ENCODE measurements around the gene SLIT3. TPM values are rescaled to one million over a fixed set of nuclear protein-coding genes. Genes with fewer than 3 reads are reported as not detected.

The SLIT3 gene
- total and polyA plus RNA-seq, 2 donors from 2014 or later = 14.5 to 54.1 TPM

- intact Hi-C loops (cut with DNase I) = no loop called here
- H3K36me3 ChIP-seq (ENCODE audit: control insufficient read depth in 2 of 3, insufficient read depth in 3 of 3, low read length in 3 of 3) = no peaks in the 10 kb centered on the region
- peaks cover 0 to 2% (median 0%) of the 10 kb centered on the region in 3 donors for H3K4me1 ChIP-seq (ENCODE audit: control insufficient read depth in 2 of 3, insufficient read depth in 2 of 3, low read depth in 1 of 3, low read length in 3 of 3)
- no peaks in the 10 kb centered on the region for H3K9me3 ChIP-seq (ENCODE audit: control insufficient read depth in 2 of 3, insufficient read depth in 1 of 3, low read length in 3 of 3)
- DNase-seq (no peak), FAIRE-seq (no peak)
- no peak overlapping the region for H3K27ac ChIP-seq (ENCODE audit: low read depth in 2 of 2, low read length in 2 of 2)
- no peaks in the 10 kb centered on the region for H3K27me3 ChIP-seq (ENCODE audit: control insufficient read depth, insufficient read depth, low read length)
- TF ChIP-seq CTCF (IDR thresholded peaks at IDR 0.05; ENCODE audit: borderline replicate concordance, extremely low read depth, insufficient read depth) = no peak
- no peak overlapping the region for H3K4me3 ChIP-seq (ENCODE audit: low read length in 3 of 3)
- no peak overlapping the region for H3K9ac ChIP-seq (ENCODE audit: low read length in 3 of 3)
Measured at GRCh38 chr5:169169783-169170182, 131.2 kb downstream of the SLIT3 start.

- Histone ChIP-seq H3K27me3 (ENCODE audit: control insufficient read depth, insufficient read depth, low read length) (no peaks in the 10 kb centered on the region), H3K4me1 (ENCODE audit: control insufficient read depth in 2 of 3, insufficient read depth in 2 of 3, low read depth in 1 of 3, low read length in 3 of 3) (peaks cover 0 to 2% (median 0%) of the 10 kb centered on the region in 3 donors), H3K27ac (ENCODE audit: low read depth in 2 of 2, low read length in 2 of 2) (no peak overlapping the region), H3K9ac (ENCODE audit: low read length in 3 of 3) (no peak overlapping the region), H3K4me3 (ENCODE audit: low read length in 3 of 3) (no peak overlapping the region), H3K36me3 (ENCODE audit: control insufficient read depth in 2 of 3, insufficient read depth in 3 of 3, low read length in 3 of 3) (no peaks in the 10 kb centered on the region), H3K9me3 (ENCODE audit: control insufficient read depth in 2 of 3, insufficient read depth in 1 of 3, low read length in 3 of 3) (no peaks in the 10 kb centered on the region)
- DNase-seq = no peak
- no peak for TF ChIP-seq CTCF (IDR thresholded peaks at IDR 0.05; ENCODE audit: borderline replicate concordance, extremely low read depth, insufficient read depth)
- no peak for FAIRE-seq
- intact Hi-C loops (cut with DNase I) = no loop called here
Measured at GRCh38 chr5:169168280-169168679, 132.7 kb downstream of the SLIT3 start.

- Histone ChIP-seq H3K36me3 (ENCODE audit: control insufficient read depth in 2 of 3, insufficient read depth in 3 of 3, low read length in 3 of 3) (no peaks in the 10 kb centered on the region), H3K27me3 (ENCODE audit: control insufficient read depth, insufficient read depth, low read length) (no peaks in the 10 kb centered on the region), H3K27ac (ENCODE audit: low read depth in 2 of 2, low read length in 2 of 2) (no peak overlapping the region), H3K9ac (ENCODE audit: low read length in 3 of 3) (no peak overlapping the region), H3K9me3 (ENCODE audit: control insufficient read depth in 2 of 3, insufficient read depth in 1 of 3, low read length in 3 of 3) (no peaks in the 10 kb centered on the region), H3K4me1 (ENCODE audit: control insufficient read depth in 2 of 3, insufficient read depth in 2 of 3, low read depth in 1 of 3, low read length in 3 of 3) (peaks cover 0 to 2% (median 0%) of the 10 kb centered on the region in 3 donors), H3K4me3 (ENCODE audit: low read length in 3 of 3) (no peak overlapping the region)
- FAIRE-seq (no peak), DNase-seq (peak in 3 of 5 donors; percentile 50 to 78 (median 71))
- TF ChIP-seq CTCF (IDR thresholded peaks at IDR 0.05; ENCODE audit: borderline replicate concordance, extremely low read depth, insufficient read depth) = no peak
- intact Hi-C loops (cut with DNase I) = no loop called here
Measured at GRCh38 chr5:169166078-169166477, 134.9 kb downstream of the SLIT3 start.

- intact Hi-C loops (cut with DNase I) = no loop called here
- Histone ChIP-seq H3K36me3 (ENCODE audit: control insufficient read depth in 2 of 3, insufficient read depth in 3 of 3, low read length in 3 of 3) (no peaks in the 10 kb centered on the region), H3K9me3 (ENCODE audit: control insufficient read depth in 2 of 3, insufficient read depth in 1 of 3, low read length in 3 of 3) (no peaks in the 10 kb centered on the region), H3K27ac (ENCODE audit: low read depth in 2 of 2, low read length in 2 of 2) (no peak overlapping the region), H3K4me1 (ENCODE audit: control insufficient read depth in 2 of 3, insufficient read depth in 2 of 3, low read depth in 1 of 3, low read length in 3 of 3) (peaks cover 0 to 2% (median 0%) of the 10 kb centered on the region in 3 donors), H3K4me3 (ENCODE audit: low read length in 3 of 3) (no peak overlapping the region), H3K27me3 (ENCODE audit: control insufficient read depth, insufficient read depth, low read length) (no peaks in the 10 kb centered on the region), H3K9ac (ENCODE audit: low read length in 3 of 3) (no peak overlapping the region)
- TF ChIP-seq CTCF (IDR thresholded peaks at IDR 0.05; ENCODE audit: borderline replicate concordance, extremely low read depth, insufficient read depth) = no peak
- no peak for DNase-seq
- no peak for FAIRE-seq
Measured at GRCh38 chr5:169165052-169165451, 135.9 kb downstream of the SLIT3 start.
